AG04450 (cell line): ENCODE results near the gene SLC12A5. TPM values are rescaled to one million over a fixed set of nuclear protein-coding genes. Genes with fewer than 3 reads are reported as not detected.

Experiments
- CTCF ChIA-PET: fragments of 300-600, 350-600 bp; formaldehyde crosslinking; extraction: SDS; loops from one replicate; lab custom pipeline; 2022; ENCODE audit warnings: antibody characterized with exemption, inconsistent platforms; lab: Charles Lee
- POLR2A ChIA-PET: fragments of 350-600 bp; formaldehyde crosslinking; extraction: SDS; loops from one replicate; lab custom pipeline; 2021; ENCODE audit warnings: antibody characterized with exemption, inconsistent platforms; lab: Yijun Ruan, JAX
- DNase-seq: peaks from one replicate; pipeline ENCODE4 v3.0.0-alpha.2; 2011; ENCODE audit warnings: low read depth, low spot score
- H3K27ac ChIP-seq: one replicate; pipeline ENCODE4 v1.5.1; 2012; ENCODE audit warnings: low read depth, low read length, control low read depth
- H3K27me3 ChIP-seq: one replicate; pipeline ENCODE4 v1.6.0; 2012; ENCODE audit warnings: low read length; ENCODE audit not compliant: control insufficient read depth, insufficient read depth
- H3K4me3 ChIP-seq: 2 replicates; pipeline ENCODE4 v1.5.1; 2011; ENCODE audit warnings: mild to moderate bottlenecking, low read depth, low read length, control low read depth
- H3K9me3 ChIP-seq: 2 replicates; pipeline ENCODE4 v1.5.1; 2012; ENCODE audit warnings: low read length; ENCODE audit not compliant: control insufficient read depth, insufficient read depth
- CTCF ChIP-seq: IDR thresholded peaks from 2 replicates; pipeline ENCODE4 v1.5.1; 2011; ENCODE audit warnings: low read depth, low read length, control low read depth, inconsistent platforms
- polyA plus RNA-seq: library from polyadenylated mRNA; depleted of rRNA; stranded (reverse); fragments of >200 nt; gene quantifications from 2 replicates; pipeline ENCODE4 v1.2.3, GENCODE V29; 2011

The SLC12A5 gene
- polyA plus RNA-seq, 1 experiment, result 0.55 TPM

- Histone ChIP-seq H3K9me3 (peaks cover 7% of the 10 kb centered on the region; the same call in 1 of the 2 replicates), H3K4me3 (no peak overlapping the region), H3K27me3 (peaks cover 75% of the 10 kb centered on the region), H3K27ac (no peak overlapping the region)
- TF ChIP-seq CTCF, result no peak
- CTCF ChIA-PET, result interaction anchor here (1.3 kb wide), 1 partner anchor 17 kb away, joined by 4 read pairs; no protein-coding TSS in a partner anchor
- DNase-seq, result no peak
- POLR2A ChIA-PET, result no interaction called here
Measured at GRCh38 chr20:46006022-46006705, 22.9 kb upstream of the SLC12A5 start.

GRCh38 chr20:46006964-46007363 is 22.1 kb upstream of the SLC12A5 start:
- no peak overlapping the region for H3K27ac ChIP-seq
- CTCF ChIA-PET, result interaction anchor here (1.3 kb wide), 1 partner anchor 16 kb away, joined by 4 read pairs; no protein-coding TSS in a partner anchor
- POLR2A ChIA-PET, result no interaction called here
- H3K4me3 ChIP-seq, result no peak overlapping the region
- no peak for TF ChIP-seq CTCF
- peaks cover 76% of the 10 kb centered on the region for H3K27me3 ChIP-seq
- DNase-seq, result no peak
- peaks cover 13% of the 10 kb centered on the region for H3K9me3 ChIP-seq

GRCh38 chr20:46007671-46008070 is 21.3 kb upstream of the SLC12A5 start:
- Histone ChIP-seq H3K27ac (no peak overlapping the region), H3K27me3 (peaks cover 81% of the 10 kb centered on the region), H3K4me3 (no peak overlapping the region), H3K9me3 (peaks cover 18% of the 10 kb centered on the region)
- DNase-seq, result no peak
- no peak for TF ChIP-seq CTCF
- CTCF ChIA-PET, result no interaction called here
- POLR2A ChIA-PET, result no interaction called here

- no peak for DNase-seq
- H3K27ac ChIP-seq, result no peak overlapping the region
- peaks cover 21% of the 10 kb centered on the region for H3K9me3 ChIP-seq
- ChIA-PET CTCF (no interaction called here), POLR2A (no interaction called here)
- H3K27me3 ChIP-seq, result peaks cover 81% of the 10 kb centered on the region
- TF ChIP-seq CTCF, result no peak
- no peak overlapping the region for H3K4me3 ChIP-seq
Measured at GRCh38 chr20:46009816-46010215, 19.2 kb upstream of the SLC12A5 start.
